T follicular helper cell (primary cell): ENCODE results near the gene CTSW.
"Not testable (repeated sequence)": the region's sequence is repeated elsewhere in the genome, so short reads cannot be mapped to it uniquely, and the experiment has no call there.

Experiments used
- DNase-seq: peaks from one replicate; pipeline ENCODE4 v3.0.0-alpha.2; 2020; ENCODE audit warnings: low read depth

CTSW gene

GRCh38 chr11:65886826-65887722, 7.4 kb downstream of the CTSW start:
- DNase-seq, result no peak

- no peak for DNase-seq
These were observed 8.1 kb downstream of the CTSW start for GRCh38 chr11:65887723-65888162.

DNA sequence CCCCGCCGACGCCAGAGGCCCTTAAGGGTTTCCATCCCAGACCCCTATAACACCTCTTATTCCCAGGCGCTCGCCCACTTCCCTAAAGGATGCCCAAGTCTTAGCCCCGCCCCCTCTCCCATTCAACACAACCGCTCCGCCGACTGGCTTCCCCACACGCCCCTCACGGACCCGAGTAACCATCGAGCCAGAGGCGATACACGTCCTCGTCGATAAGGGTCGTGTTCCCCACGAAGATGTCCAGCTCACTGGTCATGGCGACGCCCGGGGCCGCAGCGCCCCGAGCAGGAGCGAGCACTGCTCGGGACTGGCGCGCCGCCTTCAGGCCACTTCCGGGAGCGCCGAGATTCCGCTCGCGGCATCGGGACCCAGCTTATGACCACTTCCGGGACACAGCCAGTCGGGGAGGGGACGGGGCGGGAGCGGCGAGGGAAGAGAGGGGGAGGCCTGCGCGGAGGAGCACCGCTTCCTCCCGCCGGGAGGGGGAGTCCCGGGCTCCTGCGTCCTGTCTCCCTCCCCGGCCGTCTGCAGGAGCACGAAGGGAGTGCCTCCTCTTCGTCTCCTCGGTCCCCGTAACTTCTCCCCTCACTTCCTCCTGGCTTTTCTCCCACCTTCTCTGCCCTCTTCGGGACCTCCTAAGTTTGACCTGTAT, 8.7 kb downstream of the CTSW start, which contains the start of gene FIBP:
Gene FIBP, minus strand, starts transcription at position 309 of the 652 bp plus-strand sequence. Its CDS starts 53 bp downstream, at position 256.
- DNase-seq, result peak; percentile 94

GRCh38 chr11:65890324-65891218, 10.9 kb downstream of the CTSW start, which contains the start of gene CCDC85B:
TSS of gene CCDC85B (plus strand) at chr11:65890673. CDS start at chr11:65890784, 111 bp downstream.
- peak; percentile 98 for DNase-seq

- no peak for DNase-seq
These were observed 11.8 kb downstream of the CTSW start for GRCh38 chr11:65891219-65892136.

DNA sequence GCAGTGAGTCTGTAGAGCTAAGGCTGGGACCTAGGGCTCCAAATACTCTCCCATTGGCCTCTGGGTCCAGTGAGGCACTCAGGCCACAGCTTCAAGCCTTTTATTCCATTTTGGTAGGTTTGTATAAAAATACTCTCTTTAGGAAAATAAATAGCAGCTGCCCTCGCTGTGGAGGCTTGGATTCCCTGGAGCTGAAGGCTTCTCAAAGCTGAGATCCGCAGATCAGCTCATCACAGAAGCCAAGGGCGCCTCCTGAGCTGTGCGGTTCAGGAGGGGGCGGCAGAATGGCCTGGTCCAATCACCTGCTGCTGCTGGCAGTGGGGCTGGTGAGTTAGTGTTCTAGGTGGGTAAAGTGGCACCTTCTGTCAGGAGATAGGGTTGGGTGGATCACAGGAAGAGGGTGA, 12.5 kb downstream of the CTSW start:
- DNase-seq, result not testable (repeated sequence)

- no peak for DNase-seq
These were observed 13.2 kb downstream of the CTSW start for GRCh38 chr11:65892661-65893317.

DNA sequence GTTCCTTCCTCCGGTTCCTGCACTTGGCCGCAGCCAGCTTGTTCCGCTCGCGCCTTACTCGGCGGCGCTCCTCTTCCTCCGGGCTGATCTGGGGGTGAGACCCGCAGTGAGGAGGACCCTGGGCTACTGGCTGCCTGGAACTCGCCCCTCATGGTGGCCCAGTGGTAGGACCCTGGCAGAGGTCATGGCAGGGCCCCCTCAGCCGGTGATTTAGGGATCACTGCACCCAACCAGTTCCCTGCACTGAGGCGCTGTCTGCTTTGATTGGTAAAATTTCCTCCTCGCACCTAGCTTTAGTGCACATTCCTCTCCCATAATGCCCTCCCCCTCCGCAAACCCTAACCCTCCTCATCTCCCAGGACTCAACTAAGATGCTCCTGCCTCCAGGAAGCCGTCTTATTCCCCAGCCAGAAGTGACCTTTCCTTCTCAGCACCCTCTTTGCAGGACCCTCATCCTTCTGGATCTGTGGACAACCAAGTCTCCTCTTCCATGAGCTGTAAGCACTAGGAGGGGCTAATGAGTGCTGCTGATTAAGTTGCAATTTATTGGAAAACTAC, 14.5 kb downstream of the CTSW start:
- DNase-seq, result no peak

- DNase-seq, result no peak
These were observed 15.9 kb downstream of the CTSW start for GRCh38 chr11:65895482-65895981.

- DNase-seq, result no peak
These were observed 16.7 kb downstream of the CTSW start for GRCh38 chr11:65896034-65896999.

GRCh38 chr11:65897020-65897471, 17.4 kb downstream of the CTSW start:
- DNase-seq, result no peak

- DNase-seq, result no peak
These were observed 19.2 kb downstream of the CTSW start for GRCh38 chr11:65898656-65899355.

- DNase-seq, result peak; percentile 39
These were observed 19.9 kb downstream of the CTSW start for GRCh38 chr11:65899356-65900124.

DNA sequence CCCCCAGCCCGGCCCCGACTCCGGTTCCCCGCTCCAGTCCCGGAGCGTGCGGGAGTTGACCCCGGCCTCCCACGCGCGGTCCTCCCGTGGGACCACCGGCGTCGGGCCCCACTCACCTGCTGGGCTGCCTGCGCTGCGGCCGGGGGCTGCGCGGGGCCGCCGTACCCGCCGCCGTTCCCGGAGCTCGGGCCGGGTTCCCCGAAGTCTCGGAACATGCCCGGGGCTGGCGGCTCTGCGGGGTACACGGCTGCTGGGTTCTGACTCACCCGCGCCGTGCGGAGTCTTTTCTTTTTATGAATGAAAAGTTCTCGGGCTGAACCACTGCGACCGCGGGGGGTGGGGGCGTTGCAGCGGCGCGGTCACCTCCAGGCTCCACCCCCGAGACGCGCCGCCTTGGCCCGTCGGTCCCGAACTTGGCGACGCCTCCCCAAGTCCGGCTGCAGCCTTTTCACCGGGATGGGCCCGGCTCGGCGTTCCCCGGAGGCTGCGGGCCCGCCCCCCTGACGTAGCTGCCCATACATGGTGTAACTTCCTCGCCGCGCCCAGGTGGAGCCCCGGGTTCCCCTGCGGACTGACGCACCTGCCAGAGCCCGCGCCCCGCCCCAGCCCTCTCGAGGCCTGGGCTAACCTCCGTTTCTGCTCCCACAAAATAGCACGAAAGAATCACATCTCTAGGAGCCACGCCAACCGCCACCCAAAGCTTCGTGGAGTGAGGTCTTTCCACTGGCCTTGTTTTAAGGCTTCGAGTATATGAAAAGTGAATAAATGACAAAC, 20.7 kb downstream of the CTSW start, which contains the start of gene FOSL1:
Gene FOSL1, minus strand, starts transcription at position 264 of the 774 bp plus-strand sequence. Its CDS starts 49 bp downstream, at position 215.
- DNase-seq, result peak; percentile 93

GRCh38 chr11:65900899-65901180, 21.2 kb downstream of the CTSW start:
- no peak for DNase-seq

- no peak for DNase-seq
These were observed 23.4 kb downstream of the CTSW start for GRCh38 chr11:65903068-65903481.
